HG03045 (cell line): Measurements from ENCODE around the gene PLA2G4F.
"Not testable (repeated sequence)": the region's sequence is repeated elsewhere in the genome, so short reads cannot be mapped to it uniquely, and the experiment has no call there.

Experiments
- ATAC-seq: cut with Tn5 transposase; IDR thresholded peaks from one replicate; pipeline ENCODE4 v1.9.1; 2021; ENCODE audit warnings: mild to moderate bottlenecking, moderate library complexity; ENCODE audit not compliant: unreplicated experiment

Gene PLA2G4F

DNA sequence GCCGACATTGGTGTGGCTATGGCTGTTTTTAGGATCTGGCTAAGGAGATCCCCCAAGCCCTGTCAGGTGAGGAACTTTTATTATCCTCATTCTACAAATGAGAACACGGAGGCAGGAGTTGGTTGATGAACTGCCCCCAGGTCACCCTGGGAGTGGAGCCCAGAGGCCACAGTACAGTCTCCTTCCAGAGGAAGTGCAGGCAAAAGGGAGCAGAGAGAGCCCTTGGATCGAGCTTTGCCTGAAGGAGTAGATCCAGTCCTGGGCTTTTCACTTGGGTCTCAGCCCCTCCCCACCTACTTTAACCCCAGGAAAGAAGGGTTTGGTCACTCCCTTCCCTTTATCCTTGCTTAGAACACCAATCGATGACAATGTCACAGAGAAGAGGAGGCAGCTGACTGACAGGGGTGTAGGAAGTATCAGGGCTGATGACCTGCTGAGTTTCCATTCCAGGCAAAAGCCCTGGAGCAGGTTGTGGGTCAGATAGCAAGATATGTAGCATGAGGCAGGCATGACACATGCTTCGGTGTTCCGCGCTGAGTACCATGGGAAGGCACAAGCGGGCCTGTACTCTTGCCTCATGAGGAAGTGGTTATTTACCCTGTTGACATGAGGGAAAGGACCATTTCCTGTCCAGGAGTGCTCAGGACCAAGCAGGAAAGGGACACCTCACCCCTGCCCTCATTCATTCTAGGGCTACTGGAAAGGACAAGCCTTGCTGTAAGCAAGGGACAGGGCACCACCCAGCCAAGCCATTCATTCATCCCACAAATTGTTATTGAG lies 56.2 kb downstream of the PLA2G4F start:
- no peak for ATAC-seq

DNA sequence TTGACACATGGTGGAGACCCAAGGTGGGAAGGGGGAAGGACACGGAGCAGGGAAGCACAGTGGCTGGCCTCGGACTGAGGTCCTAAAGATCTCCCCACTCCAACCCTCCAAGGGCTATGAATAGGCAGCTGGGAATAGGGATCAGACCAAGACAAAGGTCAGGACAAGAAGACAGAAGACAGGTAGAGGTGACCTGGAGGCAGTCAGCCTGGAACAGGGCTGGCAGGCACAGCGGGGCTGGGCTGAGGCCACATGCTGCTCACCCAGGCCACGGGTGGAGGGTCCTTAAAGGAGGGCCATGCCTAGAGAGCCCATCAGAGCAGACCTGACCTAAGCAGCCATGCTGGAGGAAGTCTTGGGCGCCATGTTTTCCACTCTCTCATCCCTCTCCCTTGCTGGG lies 59.4 kb downstream of the PLA2G4F start:
- no peak for ATAC-seq

DNA sequence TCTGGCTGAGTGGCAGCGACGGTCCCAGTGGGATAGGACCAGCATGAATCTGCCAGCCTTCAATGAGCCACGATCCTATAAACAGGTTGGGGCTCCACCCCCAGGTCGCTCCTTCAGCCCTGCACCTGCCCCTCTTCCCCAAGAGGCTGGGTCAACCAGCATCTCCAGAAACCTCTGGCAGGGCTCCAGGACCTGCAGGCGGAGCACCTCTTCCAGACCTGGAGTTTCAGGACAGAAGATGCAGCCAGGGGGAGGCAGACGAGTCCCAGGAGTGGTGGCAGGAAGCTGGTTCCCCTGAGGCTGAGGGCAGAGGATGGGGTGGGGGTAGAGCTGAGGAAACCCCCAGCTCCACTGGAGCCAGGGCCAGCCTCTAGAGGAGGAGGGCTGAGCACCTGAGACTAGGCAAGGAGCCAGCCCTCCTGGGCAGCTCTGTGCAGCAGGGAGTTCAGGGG lies 61.9 kb downstream of the PLA2G4F start, which contains the start of gene PLA2G4D:
TSS of gene PLA2G4D (minus strand) at position 51 of the 452 bp plus-strand sequence. CDS start 103 bp downstream, outside the sequence.
- ATAC-seq: no peak

DNA sequence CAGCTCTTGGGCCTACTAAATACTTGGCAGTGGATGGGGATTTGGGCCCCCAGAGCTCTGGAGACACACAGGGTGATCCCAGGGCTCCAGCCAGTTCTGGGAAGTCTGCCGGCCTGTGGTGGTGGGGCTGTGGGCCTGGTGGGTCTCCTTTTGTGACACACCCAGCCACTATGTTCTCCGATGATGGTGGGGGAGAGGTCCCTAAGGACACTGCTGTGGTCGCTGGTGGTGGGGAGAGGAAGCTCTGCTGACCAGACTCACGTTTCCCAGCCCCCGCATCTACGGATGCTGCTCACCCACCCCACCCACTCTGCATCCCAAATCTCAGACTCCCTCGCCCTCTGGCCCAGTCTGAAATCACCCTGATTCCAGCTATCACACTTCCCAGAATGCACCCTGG lies 62.5 kb downstream of the PLA2G4F start:
- ATAC-seq: no peak

DNA sequence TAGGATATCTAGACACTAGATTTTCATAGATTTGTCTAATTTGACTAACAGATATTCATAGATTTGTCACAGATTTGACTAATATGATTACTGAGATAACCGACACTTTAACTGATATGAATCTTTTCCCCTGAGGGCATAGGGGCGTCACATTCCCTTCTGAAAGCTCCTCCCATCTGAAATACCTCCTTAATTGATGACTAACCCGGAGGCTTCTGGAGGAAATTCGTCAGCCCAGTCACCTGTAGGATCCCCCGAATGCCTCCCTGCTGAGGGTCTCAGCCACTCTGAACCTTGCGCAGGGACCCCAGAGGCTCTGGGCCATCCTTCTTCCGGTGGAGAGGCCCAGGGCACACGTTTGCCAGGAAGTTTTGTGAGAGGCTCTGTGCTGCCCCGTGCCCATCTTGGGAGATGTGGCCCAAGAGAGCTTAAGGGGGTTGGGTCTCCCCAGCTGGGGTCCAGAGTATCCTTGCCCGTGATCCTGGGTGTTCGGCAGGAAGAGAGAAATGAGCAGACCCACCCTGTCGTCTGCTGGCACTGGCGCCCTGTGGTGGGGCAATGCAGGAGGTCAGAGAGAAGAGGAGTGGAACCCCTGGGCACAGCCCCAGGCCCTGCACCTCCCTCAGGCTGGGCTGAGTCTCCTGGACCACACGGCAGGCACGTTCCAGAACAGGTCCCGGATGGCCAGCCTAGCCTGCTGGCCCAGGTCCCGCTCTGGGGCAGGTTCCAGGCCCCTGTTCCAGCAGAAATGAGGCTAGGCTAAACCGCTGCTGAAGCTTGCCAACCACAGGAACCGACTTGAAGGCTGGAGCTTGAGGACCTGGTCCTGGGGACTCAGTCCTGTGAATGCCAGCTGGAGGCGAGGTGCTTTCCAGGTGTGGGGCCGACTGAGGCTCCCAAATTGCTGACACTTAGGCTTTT lies 63.8 kb downstream of the PLA2G4F start:
- ATAC-seq: no peak

DNA sequence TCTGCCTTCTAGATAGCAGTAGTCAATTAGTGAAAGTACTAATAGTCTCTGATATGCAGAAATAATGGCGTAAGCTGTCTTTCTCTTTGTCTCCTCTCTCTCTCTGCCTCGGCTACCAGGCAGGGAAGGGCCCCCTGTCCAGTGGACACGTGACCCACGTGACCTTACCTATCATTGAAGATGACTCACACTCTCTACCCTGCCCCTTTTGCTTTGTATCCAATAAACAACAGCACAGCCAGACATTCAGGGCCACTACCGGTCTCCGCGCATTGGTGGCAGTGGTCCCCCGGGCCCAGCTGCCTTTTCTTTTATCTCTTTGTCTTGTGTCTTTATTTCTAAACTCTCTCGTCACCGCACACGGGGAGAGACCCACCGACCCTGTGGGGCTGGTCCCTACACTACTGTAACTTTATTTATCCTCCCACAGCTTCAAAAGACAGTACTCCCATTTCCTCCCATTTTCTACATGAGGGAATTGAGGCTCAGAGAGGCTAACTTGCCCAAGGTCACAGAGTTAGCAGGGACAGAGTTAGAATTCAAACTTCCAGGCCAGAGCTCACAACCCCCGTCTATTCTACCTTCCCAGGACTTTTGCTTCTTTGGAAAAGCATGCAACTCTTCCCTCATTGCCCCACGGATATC lies 64.6 kb downstream of the PLA2G4F start:
- not testable (repeated sequence) for ATAC-seq

DNA sequence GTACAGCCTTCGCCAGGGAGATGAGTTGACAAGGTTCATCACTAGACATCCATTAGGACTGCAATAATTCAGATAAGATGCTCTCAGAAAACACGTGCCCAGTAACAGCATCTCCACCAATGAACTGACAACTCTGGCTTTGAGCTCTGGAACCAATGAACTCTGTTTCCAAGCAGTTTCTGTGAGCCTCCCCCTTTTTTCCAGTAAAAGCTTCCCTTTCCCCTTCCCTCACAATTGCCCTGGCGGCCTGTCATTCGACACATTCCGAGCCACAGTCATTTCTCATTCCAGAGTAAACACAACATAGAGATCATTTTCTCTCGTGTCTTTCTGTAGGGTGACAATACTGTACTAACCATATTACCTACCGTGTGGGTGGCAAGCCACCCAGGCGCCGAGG lies 65.7 kb downstream of the PLA2G4F start:
- no peak for ATAC-seq

DNA sequence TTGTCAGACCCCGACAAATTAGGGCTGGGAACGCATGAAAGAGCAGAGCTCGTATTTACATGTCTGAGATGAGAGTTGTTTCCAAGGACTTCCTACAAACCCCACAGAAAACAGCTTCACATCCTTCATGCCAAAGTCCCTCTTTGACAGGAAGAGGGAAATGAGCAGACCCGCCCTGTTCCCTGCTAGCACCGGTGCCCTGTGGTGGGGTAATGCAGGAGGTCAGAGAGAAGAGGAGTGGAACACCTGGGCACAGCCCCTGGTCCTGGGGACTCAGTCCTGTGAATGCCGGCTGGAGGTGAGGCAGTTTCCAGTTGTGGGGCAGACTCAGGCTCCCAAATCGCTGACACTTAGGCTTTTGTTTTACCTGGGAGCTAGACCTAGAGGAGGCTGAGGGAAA lies 66.1 kb downstream of the PLA2G4F start:
- no peak for ATAC-seq

DNA sequence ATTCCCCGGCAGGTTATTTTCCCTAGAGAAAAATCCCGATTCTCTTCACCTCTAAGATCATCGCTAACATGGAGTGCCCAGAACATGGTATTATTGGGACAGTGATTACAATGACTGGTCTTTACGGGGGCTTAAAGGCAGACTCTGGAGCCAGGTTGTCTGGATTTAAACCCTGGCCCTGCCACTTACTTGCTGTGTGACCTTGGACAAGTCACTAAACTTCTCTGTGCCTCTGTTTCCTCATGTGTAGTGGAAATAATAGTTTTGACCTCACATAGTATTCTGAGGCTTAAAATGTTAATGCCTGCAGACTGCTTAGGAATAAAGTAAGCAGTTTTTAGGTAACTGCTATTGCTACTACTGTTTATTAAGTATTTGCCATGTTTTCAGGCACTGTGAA lies 66.5 kb downstream of the PLA2G4F start:
- no peak for ATAC-seq
